ENCODE data around the gene FRMD4B. TPM values are rescaled to one million over a fixed set of nuclear protein-coding genes. Genes with fewer than 3 reads are reported as not detected.

FRMD4B gene
- total RNA-seq, 4 donors from 2014 or later = 15.5 to 36.7 (median 26.0) TPM

GRCh38 chr3:69260216-69260787, 125.6 kb downstream of the FRMD4B start:
- no peaks in the 10 kb centered on the region for H3K9me3 ChIP-seq
- no peak overlapping the region for H3K27ac ChIP-seq
- DNase-seq = no peak
- H3K27me3 ChIP-seq = no peaks in the 10 kb centered on the region
- intact Hi-C loops (cut with DNase I; ENCODE audit: low total_unique reads) (no loop called here), in situ Hi-C loops (cut with MboI; ENCODE audit: low pct_ligation_motif_present in 1 of 4, low pct_unique_long_range_greater_than_20kb in 1 of 4, low sequenced_read_pairs in 3 of 4) (no loop called here)
- no peak overlapping the region for H3K4me3 ChIP-seq
- WGBS, 2 donors (ENCODE audit: low coverage in 1 of 2) = 93 to 95% methylated on average over 3 to 33 of the region's 35 CpGs
- no peaks in the 10 kb centered on the region for H3K36me3 ChIP-seq
- H3K4me1 ChIP-seq = no peaks in the 10 kb centered on the region
- TF ChIP-seq POLR2AphosphoS5 (IDR thresholded peaks at IDR 0.05) (no peak), POLR2A (IDR thresholded peaks at IDR 0.05) (no peak), CTCF (IDR thresholded peaks at IDR 0.05) (no peak), EP300 (IDR thresholded peaks at IDR 0.05; ENCODE audit: low read depth) (no peak)

GRCh38 chr3:69259125-69259524, 126.8 kb downstream of the FRMD4B start:
- DNase-seq = no peak
- Histone ChIP-seq H3K36me3 (no peaks in the 10 kb centered on the region), H3K9me3 (no peaks in the 10 kb centered on the region), H3K27me3 (no peaks in the 10 kb centered on the region), H3K4me1 (no peaks in the 10 kb centered on the region), H3K27ac (no peak overlapping the region), H3K4me3 (no peak overlapping the region)
- 89 to 100% methylated on average over 3 to 9 of the region's 9 CpGs for WGBS, 2 donors (ENCODE audit: low coverage in 1 of 2)
- in situ Hi-C loops (cut with MboI; ENCODE audit: low pct_ligation_motif_present in 1 of 4, low pct_unique_long_range_greater_than_20kb in 1 of 4, low sequenced_read_pairs in 3 of 4) = no loop called here
- TF ChIP-seq POLR2AphosphoS5 (IDR thresholded peaks at IDR 0.05) (no peak), CTCF (IDR thresholded peaks at IDR 0.05) (no peak)
- intact Hi-C loops (cut with DNase I; ENCODE audit: low total_unique reads) = no loop called here

- no peak overlapping the region for H3K4me3 ChIP-seq
- no peaks in the 10 kb centered on the region for H3K27me3 ChIP-seq
- intact Hi-C loops (cut with DNase I; ENCODE audit: low total_unique reads) (no loop called here), in situ Hi-C loops (cut with MboI; ENCODE audit: low pct_ligation_motif_present in 1 of 4, low pct_unique_long_range_greater_than_20kb in 1 of 4, low sequenced_read_pairs in 3 of 4) (no loop called here)
- no peaks in the 10 kb centered on the region for H3K4me1 ChIP-seq
- DNase-seq = no peak
- no peak overlapping the region for H3K27ac ChIP-seq
- WGBS, 2 donors (ENCODE audit: low coverage in 1 of 2) = 49% methylated on average over 3 of the region's 3 CpGs; no CpG with 5 or more reads in 1 of the 2 donors
- TF ChIP-seq POLR2A (IDR thresholded peaks at IDR 0.05) (no peak), EP300 (IDR thresholded peaks at IDR 0.05; ENCODE audit: low read depth) (no peak), POLR2AphosphoS5 (IDR thresholded peaks at IDR 0.05) (no peak), CTCF (IDR thresholded peaks at IDR 0.05) (no peak)
- H3K9me3 ChIP-seq = no peaks in the 10 kb centered on the region
- H3K36me3 ChIP-seq = no peaks in the 10 kb centered on the region
These were observed 130.0 kb downstream of the FRMD4B start for GRCh38 chr3:69255928-69256327.

- TF ChIP-seq CTCF (IDR thresholded peaks at IDR 0.05) (no peak), POLR2A (IDR thresholded peaks at IDR 0.05) (no peak), POLR2AphosphoS5 (IDR thresholded peaks at IDR 0.05) (no peak), EP300 (IDR thresholded peaks at IDR 0.05; ENCODE audit: low read depth) (no peak)
- no peak overlapping the region for H3K27ac ChIP-seq
- intact Hi-C loops (cut with DNase I; ENCODE audit: low total_unique reads) = no loop called here
These were observed 131.5 kb downstream of the FRMD4B start for GRCh38 chr3:69254351-69254750.

More at GRCh38 chr3:69254351-69254750, 131.5 kb downstream of the FRMD4B start:
- Histone ChIP-seq H3K4me3 (no peak overlapping the region), H3K4me1 (peaks cover 0 to 6% (median 0%) of the 10 kb centered on the region in 4 donors), H3K36me3 (no peaks in the 10 kb centered on the region), H3K27me3 (no peaks in the 10 kb centered on the region), H3K9me3 (no peaks in the 10 kb centered on the region)
- no peak for DNase-seq
- WGBS, 2 donors (ENCODE audit: low coverage in 1 of 2) = 89 to 100% methylated on average over 1 to 4 of the region's 4 CpGs
- in situ Hi-C loops (cut with MboI; ENCODE audit: low pct_ligation_motif_present in 1 of 4, low pct_unique_long_range_greater_than_20kb in 1 of 4, low sequenced_read_pairs in 3 of 4) = no loop called here

Data from transverse colon (tissue), 4 donors.